HL-60/S4 treated with phorbol 12-myristate 13-acetate at 8.2 ng/mL for 4 days and 3 days (cell line): Measurements from ENCODE around the gene THOC2.
"Not testable (repeated sequence)": the region's sequence is repeated elsewhere in the genome, so short reads cannot be mapped to it uniquely, and the experiment has no call there.

Experiments
- in situ Hi-C: fragments of 300-500 bp; cut with MboI; formaldehyde crosslinking; loops from 2 replicates; pipeline ENCODE4 v1.15.0; 2022; ENCODE audit warnings: low sequenced_read_pairs

Gene THOC2

DNA sequence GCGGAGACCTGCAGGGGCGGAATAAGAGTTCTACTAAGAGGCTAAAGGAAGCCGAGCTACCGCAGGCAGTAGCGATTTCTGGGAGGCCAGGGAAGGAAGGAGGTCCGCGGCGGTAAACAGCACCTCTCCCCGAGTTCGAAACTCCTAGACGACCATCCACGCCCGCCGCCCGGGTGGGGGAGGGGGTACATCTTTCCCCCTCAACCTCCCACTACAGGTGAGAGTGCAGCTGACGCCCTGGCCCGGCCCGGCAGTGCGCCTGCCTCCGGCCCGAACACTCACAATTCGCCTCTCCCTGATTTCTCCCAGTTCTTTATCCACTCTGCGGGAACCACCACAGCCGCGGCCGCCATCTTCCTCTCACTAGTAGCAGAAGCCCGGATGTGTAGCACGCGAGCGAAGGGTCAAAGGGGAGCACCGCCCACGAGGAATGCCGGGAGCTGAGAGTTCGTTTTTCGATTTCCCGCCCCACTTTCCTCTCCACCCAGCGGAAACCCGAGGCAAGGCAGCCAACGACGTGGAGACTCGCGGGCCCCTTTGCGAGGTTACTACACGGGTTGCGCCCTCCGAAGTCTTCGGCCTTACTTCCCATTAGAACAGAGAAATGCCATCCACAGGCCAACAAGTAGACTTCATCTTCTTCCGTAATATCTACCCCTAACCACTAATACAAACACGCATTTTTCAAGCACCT lies at the start of gene THOC2:
THOC2 (minus strand) TSS at position 383 of the 694 bp plus-strand sequence; CDS start at position 353, 30 bp downstream.
- in situ Hi-C loops, result no loop called here

GRCh38 chrX:123781786-123782185 lies 48.9 kb upstream of the THOC2 start:
- in situ Hi-C loops, result not testable (repeated sequence)

DNA sequence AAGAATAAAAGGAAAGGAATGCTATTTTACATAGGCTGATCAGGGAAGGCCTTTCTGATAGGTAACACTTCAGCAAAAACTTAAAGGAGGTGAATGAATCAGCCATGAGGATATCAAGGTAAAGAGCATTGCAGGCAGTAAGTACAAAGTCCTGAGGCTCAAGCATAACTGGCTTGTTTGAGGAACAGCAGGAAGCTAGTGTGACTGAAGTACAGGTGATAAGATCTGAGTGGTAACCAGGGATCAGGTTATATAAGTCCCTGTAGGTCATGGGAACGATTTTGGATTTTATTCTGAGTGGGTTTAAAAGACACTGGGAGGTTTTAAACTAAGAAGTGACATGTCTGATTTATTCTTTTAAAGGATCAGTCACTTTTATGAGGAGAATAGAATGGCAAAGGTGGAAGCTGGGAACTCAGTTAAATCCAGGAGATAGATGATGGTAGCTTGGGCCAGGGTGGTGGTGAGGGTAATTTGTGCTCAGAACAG lies 47.1 kb upstream of the THOC2 start:
- in situ Hi-C loops, result no loop called here

GRCh38 chrX:123773258-123773988 lies 40.6 kb upstream of the THOC2 start:
- in situ Hi-C loops, result no loop called here

DNA sequence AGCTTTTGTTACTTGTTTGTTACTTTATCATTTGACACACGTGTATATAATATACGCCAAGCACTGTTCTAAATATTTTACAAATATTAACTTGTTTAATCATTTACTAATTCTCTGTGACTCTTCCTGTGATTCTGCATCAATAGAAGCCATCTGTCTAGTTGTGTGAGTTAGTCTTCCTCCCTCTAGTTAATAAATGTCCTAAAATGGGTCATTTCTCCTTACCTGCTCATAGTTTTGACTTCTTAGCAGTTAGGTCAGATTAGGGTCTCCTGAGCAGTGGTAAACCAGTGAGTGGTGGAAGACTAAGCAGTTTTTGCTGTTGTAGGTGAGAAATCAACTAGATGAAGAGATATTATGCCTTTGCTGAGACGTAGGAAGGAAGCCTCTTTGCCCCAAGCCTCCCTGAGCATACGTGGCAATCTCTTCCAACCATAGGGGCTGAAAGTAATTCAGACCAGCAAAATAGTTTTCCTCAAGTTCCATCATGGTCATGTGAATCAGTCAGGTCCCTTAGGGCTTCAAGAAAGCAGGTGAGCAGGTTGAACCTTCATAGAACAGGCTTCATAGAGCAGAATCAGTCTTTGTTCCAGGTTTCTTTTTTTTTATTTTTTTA lies 38.7 kb upstream of the THOC2 start:
- in situ Hi-C loops, result no loop called here

DNA sequence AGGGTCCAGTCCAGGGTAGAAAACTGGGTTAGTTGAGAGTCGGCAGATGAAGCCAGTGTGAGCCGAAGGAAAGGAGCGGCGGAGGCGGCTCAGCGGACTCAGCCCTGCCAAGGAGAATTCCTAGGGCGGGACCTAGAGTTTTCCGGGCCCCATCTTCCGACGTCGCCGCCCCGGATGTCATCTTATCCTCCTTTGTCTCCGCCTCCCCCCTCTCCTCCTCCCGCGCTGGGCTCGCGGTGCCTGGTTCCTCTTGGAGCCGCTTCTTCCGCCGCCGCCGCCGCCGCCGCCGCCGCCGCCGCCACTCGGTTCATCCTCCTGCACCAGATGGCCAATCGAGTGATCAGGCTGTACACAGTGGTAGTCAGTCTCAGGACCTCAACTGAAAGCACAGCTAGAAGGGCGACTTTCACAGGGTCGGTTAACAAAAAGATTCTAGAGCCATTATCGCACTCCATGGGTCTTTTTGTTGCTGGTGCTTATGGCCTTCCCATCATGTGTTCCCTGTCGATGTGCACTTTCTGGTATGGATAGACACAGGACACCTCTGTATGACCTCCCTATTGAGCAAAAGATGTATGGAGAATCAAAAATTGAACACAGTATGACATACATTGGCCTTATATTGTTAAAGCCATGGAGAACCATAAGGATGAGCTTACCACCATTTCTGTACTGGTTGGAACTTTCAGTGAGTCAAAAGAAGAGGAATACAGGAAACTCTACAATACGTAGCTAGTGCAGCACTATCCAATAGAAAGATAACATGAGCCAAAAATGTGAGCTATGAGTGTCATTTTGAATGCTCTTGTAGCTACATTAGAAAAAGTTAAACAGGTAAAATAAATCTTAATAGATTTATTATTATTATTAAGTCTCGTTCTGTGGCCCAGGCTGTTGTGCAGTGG lies 32.4 kb upstream of the THOC2 start:
- in situ Hi-C loops, result no loop called here

DNA sequence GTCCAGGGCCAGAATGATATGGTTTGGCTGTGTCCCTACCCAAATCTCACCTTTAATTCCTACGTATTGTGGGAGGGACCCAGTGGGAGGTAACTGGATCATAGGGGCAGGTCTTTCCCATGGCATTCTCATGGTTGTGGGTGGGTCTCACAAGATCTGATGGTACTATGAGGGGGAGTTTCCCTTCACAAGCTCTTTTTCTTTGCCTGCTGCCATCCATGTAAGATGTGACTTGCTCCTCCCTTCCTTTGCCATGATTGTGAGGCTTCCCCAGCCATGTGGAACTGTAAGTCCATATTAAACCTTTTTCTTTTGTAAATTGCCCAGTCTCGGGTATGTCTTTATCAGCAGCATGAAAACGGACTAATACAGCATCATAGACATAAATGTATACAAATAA lies 27.0 kb upstream of the THOC2 start:
- in situ Hi-C loops, result not testable (repeated sequence)

DNA sequence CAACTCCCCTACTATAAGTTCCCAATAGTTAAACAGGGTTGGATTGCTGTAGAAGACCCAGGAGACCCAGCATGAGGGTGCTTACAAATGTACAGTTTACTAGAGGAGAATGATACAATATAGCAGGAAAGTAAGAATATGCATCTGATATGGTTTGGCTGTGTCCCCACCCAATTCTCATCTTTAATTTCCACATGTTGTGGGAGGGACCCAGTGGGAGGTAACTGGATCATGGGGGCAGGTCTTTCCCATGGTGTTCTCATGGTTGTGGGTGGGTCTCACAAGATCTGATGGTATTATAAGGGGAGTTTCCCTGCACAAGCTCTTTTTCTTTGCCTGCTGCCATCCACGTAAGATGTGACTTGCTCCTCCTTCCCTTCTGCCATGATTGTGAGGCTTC lies 24.9 kb upstream of the THOC2 start:
- in situ Hi-C loops, result not testable (repeated sequence)

- in situ Hi-C loops, result no loop called here
Observed at GRCh38 chrX:123756320-123756719, 23.5 kb upstream of the THOC2 start.

DNA sequence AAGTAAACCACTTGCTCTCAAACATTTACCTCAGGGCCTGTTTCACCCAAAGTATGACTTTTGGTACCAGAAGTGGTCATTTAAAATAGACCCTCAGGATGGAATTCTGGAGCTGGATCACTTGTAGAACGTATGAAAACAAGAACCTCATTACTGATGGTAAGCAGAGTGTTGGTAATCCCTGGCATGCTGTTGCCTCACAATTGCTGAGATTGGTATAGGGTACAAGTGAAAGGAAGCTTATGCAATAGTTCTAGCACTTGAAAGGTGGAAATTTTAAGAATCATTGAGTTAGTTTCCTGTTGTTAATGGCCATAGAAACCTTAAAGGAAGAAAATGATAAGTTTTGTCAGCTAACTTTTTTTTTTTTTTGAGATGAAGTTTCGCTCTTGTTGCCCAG lies 22.3 kb upstream of the THOC2 start:
- in situ Hi-C loops, result no loop called here

DNA sequence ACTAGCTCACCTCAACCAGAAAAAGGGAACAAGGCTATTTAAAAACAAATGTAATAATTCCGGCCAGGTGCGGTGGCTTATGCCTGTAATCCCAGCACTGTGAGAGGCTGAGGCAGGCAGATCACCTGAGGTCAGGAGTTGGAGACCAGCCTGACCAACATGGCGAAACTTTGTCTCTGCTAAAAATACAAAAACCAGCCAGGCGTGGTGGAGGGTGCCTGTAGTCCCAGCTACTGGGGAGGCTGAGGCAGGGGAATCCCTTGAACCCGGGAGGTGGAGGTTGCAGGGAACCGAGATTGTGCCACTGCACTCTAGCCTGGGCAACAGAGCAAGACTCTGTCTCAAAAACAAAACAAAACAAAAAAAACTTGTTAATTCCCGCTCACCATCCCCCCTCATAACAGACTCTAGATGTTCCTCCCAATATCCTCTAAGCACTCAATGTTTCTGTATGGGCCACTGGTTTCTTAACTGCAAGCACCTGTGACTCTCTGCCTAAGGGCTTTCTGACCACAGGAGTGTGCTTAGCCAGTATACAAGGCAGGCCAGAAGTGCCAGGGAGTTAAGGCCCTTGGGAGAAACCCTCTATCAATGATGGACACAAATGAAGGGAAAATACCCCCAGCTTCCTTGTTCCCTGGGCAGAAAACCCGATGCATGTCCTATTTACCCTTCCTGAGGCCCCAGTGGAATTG lies 21.0 kb upstream of the THOC2 start:
- in situ Hi-C loops, result no loop called here

GRCh38 chrX:123749643-123750042 lies 16.8 kb upstream of the THOC2 start:
- in situ Hi-C loops, result no loop called here

- in situ Hi-C loops, result no loop called here
Observed at GRCh38 chrX:123745511-123745910, 12.7 kb upstream of the THOC2 start.

GRCh38 chrX:123743312-123743711 lies 10.5 kb upstream of the THOC2 start:
- in situ Hi-C loops, result no loop called here

DNA sequence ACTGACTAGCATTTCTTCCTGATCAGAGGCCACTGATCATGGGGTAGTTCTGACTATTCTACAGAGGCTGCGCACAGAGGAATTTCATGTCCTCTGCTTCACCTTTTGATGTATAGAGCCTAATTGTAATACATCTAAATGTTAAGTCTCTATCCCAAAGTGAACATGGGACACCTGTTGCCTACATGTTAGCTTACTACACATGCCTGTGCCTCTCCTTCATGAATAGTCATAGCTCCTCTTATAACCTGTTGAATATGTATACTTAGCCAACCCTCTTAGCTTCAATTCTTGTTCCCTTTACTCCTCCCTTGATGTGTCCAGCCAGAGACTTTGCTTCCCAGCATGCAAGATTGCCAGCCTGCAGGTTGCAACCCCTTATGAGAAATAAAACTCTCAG lies 9.6 kb upstream of the THOC2 start:
- in situ Hi-C loops, result no loop called here

DNA sequence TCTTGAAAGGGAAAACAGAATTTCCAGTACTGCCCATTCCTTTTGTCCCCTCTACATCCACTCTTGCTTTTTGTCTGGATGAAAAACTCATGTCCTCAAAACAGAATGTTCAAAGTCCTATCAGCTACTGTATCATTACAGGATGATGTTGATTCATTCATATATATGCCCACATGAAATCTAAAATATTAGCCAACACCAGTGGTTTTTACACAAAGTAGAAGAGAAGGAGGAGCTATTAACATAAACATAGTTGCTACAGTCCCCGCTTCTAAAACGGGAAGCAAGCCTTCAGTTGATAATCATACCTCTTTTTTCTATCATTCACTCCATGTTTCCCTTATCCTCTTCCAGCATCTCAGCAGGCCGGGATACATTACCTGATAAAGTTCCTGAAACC lies 7.7 kb upstream of the THOC2 start:
- in situ Hi-C loops, result no loop called here

- in situ Hi-C loops, result no loop called here
Observed at GRCh38 chrX:123740006-123740405, 7.2 kb upstream of the THOC2 start.

GRCh38 chrX:123739474-123739873 lies 6.6 kb upstream of the THOC2 start:
- in situ Hi-C loops, result no loop called here

DNA sequence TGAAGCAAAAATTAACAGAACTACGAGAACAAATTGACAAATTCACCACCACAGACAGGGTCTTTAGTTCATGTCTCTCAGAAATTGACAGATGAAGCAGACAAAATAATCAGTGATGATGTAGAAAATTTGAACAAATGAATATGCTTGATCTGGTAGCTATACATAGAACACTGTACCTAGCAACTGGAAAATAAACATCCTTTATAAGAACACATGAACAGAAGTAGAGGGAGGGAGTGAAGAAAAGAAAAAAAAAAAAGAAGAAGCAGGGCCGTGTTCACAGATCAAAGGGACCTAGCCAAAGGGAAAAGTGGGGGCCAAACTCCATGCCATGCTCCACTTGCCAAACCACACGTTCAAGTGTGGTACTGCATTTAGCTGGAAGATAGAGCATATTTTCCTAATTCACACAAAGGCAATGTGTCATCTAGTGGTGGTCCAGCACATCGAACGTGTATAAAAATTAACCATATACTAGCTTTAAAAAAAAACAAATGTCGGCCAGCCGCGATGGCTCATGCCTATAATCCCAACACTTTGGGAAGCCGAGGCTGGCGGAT lies 5.6 kb upstream of the THOC2 start:
- in situ Hi-C loops, result no loop called here

DNA sequence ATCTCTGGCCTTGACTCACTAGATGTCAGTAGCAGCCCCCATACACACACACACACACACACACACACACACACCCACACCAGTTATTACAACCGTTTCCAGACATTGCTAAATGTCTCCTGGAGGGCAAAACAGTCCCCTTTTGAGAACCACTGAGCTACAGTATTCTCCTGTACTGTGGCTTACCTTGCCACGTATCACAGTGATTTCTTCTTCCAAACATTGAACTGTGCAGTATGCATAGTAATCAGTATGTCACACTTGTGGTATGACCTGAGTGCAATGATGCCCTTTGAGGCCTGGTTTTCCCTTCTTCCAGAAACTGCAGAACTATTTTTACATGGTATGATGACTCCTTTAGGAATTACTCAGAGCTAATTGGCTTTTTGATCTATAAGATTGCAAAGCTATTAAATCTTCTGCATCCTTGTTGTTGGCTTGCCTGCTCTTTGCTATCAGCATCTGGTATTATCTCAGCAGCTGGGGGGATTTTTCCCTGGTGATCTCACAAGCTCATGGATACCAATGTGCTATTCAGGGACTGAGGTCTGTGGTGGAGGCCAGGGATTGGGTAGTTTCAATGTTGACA lies 3.6 kb upstream of the THOC2 start:
- in situ Hi-C loops, result no loop called here
